PC-9 (cell line): ENCODE measurements around the gene LRRC14B. TPM values are rescaled to one million over a fixed set of nuclear protein-coding genes. Genes with fewer than 3 reads are reported as not detected.

ENCODE experiments used
- BruUV-seq: library from RNA; stranded (reverse); fragments of 400-500 nt; replicated peaks from 2 replicates; lab custom pipeline; 2021; lab: Mats Ljungman, UMichigan
- CTCF ChIA-PET: fragments of 300-600 bp; sonication (Branson Sonifier 250); formaldehyde crosslinking; loops from one replicate; lab custom pipeline; 2022; ENCODE audit warnings: antibody characterized with exemption; lab: Charles Lee
- POLR2A ChIA-PET: fragments of 300-600 bp; sonication (Branson Sonifier 250); formaldehyde crosslinking; loops from one replicate; lab custom pipeline; 2022; ENCODE audit warnings: antibody characterized with exemption; ENCODE audit not compliant: unreplicated experiment; lab: Charles Lee
- DNase-seq, 2 experiments: peaks; one replicate each; pipeline versions ENCODE4 v3.0.0 to v3.0.0-alpha.2; 2015 to 2022; ENCODE audit warnings: mixed read lengths in 1 of 2
- H2AFZ ChIP-seq: fragments of 200-600 bp; sonication (generic); 2 replicates; pipeline ENCODE4 v1.8.1; 2017; ENCODE audit warnings: antibody characterized with exemption
- H3F3A ChIP-seq: fragments of 200-600 bp; sonication (generic); 2 replicates; pipeline ENCODE4 v1.8.1; 2017; ENCODE audit warnings: antibody characterized with exemption, mild to moderate bottlenecking, low read depth; ENCODE audit not compliant: insufficient read depth
- H3K27ac ChIP-seq: fragments of 200-600 bp; sonication (generic); 2 replicates; pipeline ENCODE4 v1.6.1; 2016; ENCODE audit warnings: mixed run types
- H3K27me3 ChIP-seq: fragments of 200-600 bp; sonication (generic); 2 replicates; pipeline ENCODE4 v1.6.1; 2016; ENCODE audit warnings: low read depth, mixed run types; ENCODE audit not compliant: insufficient read depth
- H3K36me3 ChIP-seq: fragments of 200-600 bp; sonication (generic); 2 replicates; pipeline ENCODE4 v1.6.1; 2016; ENCODE audit warnings: low read depth, mixed run types
- H3K4me1 ChIP-seq: fragments of 200-600 bp; sonication (generic); replicated peaks from 2 replicates; pipeline ENCODE4 v1.6.1; 2016; ENCODE audit warnings: mixed run types; ENCODE audit not compliant: insufficient read depth
- H3K4me2 ChIP-seq: fragments of 200-600 bp; sonication (generic); 2 replicates; pipeline ENCODE4 v1.6.1; 2017; ENCODE audit warnings: mixed run types
- H3K4me3 ChIP-seq: fragments of 200-600 bp; sonication (generic); 2 replicates; pipeline ENCODE4 v1.6.1; 2016; ENCODE audit warnings: mixed run types
- H3K79me2 ChIP-seq: fragments of 200-600 bp; sonication (generic); 2 replicates; pipeline ENCODE4 v1.6.1; 2017; ENCODE audit warnings: low read depth, mixed run types
- H3K9me2 ChIP-seq: fragments of 200-600 bp; sonication (generic); 2 replicates; pipeline ENCODE4 v1.8.1; 2017; ENCODE audit warnings: mild to moderate bottlenecking; ENCODE audit not compliant: insufficient read depth
- H3K9me3 ChIP-seq: fragments of 200-600 bp; sonication (generic); 2 replicates; pipeline ENCODE4 v1.8.1; 2016; ENCODE audit warnings: low read depth; ENCODE audit not compliant: insufficient read depth
- H4K20me1 ChIP-seq: fragments of 200-600 bp; sonication (generic); 2 replicates; pipeline ENCODE4 v1.8.1; 2017; ENCODE audit not compliant: insufficient read depth
- EZH2 ChIP-seq: fragments of 200-600 bp; sonication (generic); IDR thresholded peaks from 2 replicates; pipeline ENCODE4 v1.8.0; 2017; ENCODE audit warnings: antibody characterized with exemption, low read depth
- intact Hi-C: fragments of 100-400 bp; cut with micrococcal nuclease; formaldehyde crosslinking; loops from one replicate; pipeline ENCODE4 v1.10.0; 2022; ENCODE audit not compliant: unreplicated experiment
- total RNA-seq: library from RNA; stranded (reverse); gene quantifications from 2 replicates; pipeline ENCODE4 v1.2.3, GENCODE V29; 2021
- TF ChIP-seq, protein P1 (sequence below): fragments of 200-600 bp; sonication (generic); conservative IDR thresholded peaks from 2 replicates; pipeline ENCODE4 v1.6.1; 2017; ENCODE audit warnings: mixed run types, antibody characterized with exemption, mild to moderate bottlenecking, moderate library complexity

The LRRC14B gene
- total RNA-seq, 1 experiment from 2014 or later, result not detected

DNA sequence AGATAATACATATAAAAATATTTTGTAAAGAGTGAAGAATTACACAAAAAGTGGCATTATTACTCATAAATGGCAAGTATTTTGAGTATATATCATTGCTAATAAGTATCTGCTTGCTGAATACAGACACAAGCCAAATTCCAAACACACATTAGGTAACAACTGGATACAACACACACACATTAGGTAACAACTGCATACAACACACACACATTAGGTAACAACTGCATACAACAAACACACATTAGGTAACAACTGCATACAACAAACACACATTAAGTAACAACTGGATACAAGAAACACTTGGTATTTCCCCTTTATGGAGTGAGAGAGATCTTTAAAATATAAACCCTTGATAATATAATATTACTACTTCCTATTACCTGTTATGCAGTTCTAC is 13.2 kb downstream of the LRRC14B start:
- no peak for TF ChIP-seq EZH2
- TF ChIP-seq, protein P1, sequence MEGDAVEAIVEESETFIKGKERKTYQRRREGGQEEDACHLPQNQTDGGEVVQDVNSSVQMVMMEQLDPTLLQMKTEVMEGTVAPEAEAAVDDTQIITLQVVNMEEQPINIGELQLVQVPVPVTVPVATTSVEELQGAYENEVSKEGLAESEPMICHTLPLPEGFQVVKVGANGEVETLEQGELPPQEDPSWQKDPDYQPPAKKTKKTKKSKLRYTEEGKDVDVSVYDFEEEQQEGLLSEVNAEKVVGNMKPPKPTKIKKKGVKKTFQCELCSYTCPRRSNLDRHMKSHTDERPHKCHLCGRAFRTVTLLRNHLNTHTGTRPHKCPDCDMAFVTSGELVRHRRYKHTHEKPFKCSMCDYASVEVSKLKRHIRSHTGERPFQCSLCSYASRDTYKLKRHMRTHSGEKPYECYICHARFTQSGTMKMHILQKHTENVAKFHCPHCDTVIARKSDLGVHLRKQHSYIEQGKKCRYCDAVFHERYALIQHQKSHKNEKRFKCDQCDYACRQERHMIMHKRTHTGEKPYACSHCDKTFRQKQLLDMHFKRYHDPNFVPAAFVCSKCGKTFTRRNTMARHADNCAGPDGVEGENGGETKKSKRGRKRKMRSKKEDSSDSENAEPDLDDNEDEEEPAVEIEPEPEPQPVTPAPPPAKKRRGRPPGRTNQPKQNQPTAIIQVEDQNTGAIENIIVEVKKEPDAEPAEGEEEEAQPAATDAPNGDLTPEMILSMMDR, result no peak
- Histone ChIP-seq H3K4me2 (no peak overlapping the region), H3K27ac (no peak overlapping the region), H3K79me2 (peaks cover 12% of the 10 kb centered on the region; the same call in 1 of the 2 replicates), H2AFZ (no peak overlapping the region), H3K4me1 (no peaks in the 10 kb centered on the region), H3F3A (no peaks in the 10 kb centered on the region; the same call in 1 of the 2 replicates), H3K9me2 (no peaks in the 10 kb centered on the region), H3K4me3 (no peak overlapping the region), H3K36me3 (peaks cover 6% of the 10 kb centered on the region; the same call in 1 of the 2 replicates), H4K20me1 (peaks cover 43% of the 10 kb centered on the region), H3K27me3 (no peaks in the 10 kb centered on the region), H3K9me3 (no peaks in the 10 kb centered on the region)
- POLR2A ChIA-PET, result no interaction called here
- BruUV-seq, result no TSS peak
- DNase-seq, result no peak
- intact Hi-C loops, result no loop called here
- CTCF ChIA-PET, result no interaction called here

DNA sequence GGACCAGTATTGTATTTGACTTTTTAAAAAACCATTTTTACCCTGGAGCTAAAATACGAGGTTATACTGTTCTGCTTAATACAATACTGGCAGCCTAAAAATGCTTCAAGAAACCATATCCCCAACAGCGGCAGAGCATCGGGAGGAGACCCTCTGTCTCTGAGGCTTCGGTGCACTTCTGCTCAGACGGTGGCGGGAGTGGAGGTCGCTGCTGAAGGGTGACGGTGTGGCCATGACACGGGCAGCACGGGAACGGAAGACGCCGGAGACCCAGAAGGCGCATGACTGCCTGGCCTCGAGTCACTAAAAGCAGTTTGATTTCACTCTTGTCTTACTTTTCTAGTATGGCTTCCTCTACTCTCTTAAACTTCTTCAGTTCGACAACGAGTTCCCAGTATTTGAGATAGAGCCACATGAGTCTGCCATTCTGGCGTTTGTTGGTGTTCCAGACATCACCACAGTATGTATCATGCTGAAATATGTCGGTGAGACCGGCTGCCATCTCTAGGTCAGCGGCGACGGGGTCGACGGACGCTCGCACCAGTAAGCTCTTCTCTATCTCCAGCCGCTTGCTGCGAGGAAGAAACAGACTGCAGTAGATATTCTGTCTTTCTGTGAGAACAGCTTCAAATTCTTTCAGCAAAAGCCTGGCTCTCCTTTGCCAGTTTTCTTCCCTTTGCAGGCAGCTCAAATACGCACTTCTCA is 13.8 kb downstream of the LRRC14B start:
- no peak for DNase-seq
- H3K4me1 ChIP-seq, result no peaks in the 10 kb centered on the region
- BruUV-seq, result TSS peak; percentile 11
- no peak overlapping the region for H2AFZ ChIP-seq
- no peak overlapping the region for H3K4me2 ChIP-seq
- peaks cover 6% of the 10 kb centered on the region; the same call in 1 of the 2 replicates for H3K36me3 ChIP-seq
- ChIA-PET POLR2A (no interaction called here), CTCF (no interaction called here)
- no peaks in the 10 kb centered on the region for H3K9me3 ChIP-seq
- no peak overlapping the region for H3K27ac ChIP-seq
- no peaks in the 10 kb centered on the region for H3K9me2 ChIP-seq
- intact Hi-C loops, result no loop called here
- TF ChIP-seq, protein P1, result no peak
- no peak for TF ChIP-seq EZH2
- H3F3A ChIP-seq, result no peaks in the 10 kb centered on the region; the same call in 1 of the 2 replicates
- H3K27me3 ChIP-seq, result no peaks in the 10 kb centered on the region
- no peak overlapping the region for H3K4me3 ChIP-seq
- H4K20me1 ChIP-seq, result peaks cover 42% of the 10 kb centered on the region
- peaks cover 19% of the 10 kb centered on the region for H3K79me2 ChIP-seq

DNA sequence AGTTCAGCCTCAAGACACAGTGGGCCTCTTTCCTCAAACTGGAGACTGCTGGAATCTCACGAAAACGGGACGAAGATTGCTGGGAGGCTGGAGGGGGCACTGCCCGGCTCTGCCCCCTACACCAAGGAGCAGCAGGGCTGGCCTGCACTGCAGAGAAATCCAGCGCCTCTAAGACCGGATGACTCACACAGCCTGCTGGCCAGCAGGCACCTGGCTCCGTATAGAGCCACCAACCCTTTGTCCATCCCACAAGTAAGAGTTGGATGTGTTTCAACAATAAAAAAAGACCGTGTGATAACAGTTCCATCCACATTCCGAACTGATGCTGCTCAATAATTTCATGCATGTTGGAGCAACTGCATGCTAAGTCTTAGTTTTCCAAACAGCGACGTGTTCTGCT is 15.1 kb downstream of the LRRC14B start:
- ChIA-PET POLR2A (no interaction called here), CTCF (no interaction called here)
- intact Hi-C loops, result no loop called here
- no peaks in the 10 kb centered on the region for H3K9me2 ChIP-seq
- H3K27me3 ChIP-seq, result no peaks in the 10 kb centered on the region
- no peak for TF ChIP-seq EZH2
- TF ChIP-seq, protein P1, result no peak
- no peaks in the 10 kb centered on the region for H3K9me3 ChIP-seq
- BruUV-seq, result no TSS peak
- no peak overlapping the region for H3K4me2 ChIP-seq
- no peaks in the 10 kb centered on the region for H3F3A ChIP-seq
- no peaks in the 10 kb centered on the region for H3K4me1 ChIP-seq
- peaks cover 40% of the 10 kb centered on the region for H4K20me1 ChIP-seq
- peaks cover 6% of the 10 kb centered on the region; the same call in 1 of the 2 replicates for H3K36me3 ChIP-seq
- H3K4me3 ChIP-seq, result no peak overlapping the region
- no peak for DNase-seq
- H3K27ac ChIP-seq, result no peak overlapping the region
- H3K79me2 ChIP-seq, result peaks cover 22% of the 10 kb centered on the region
- H2AFZ ChIP-seq, result no peak overlapping the region
